Astrocyte (in vitro differentiated cells and primary cell): ENCODE measurements around the gene FBXO5. TPM values are rescaled to one million over a fixed set of nuclear protein-coding genes. Genes with fewer than 3 reads are reported as not detected.
"Not testable (repeated sequence)": the region's sequence is repeated elsewhere in the genome, so short reads cannot be mapped to it uniquely, and the experiment has no call there.

Experiments
- DNase-seq: peaks from one replicate; pipeline ENCODE4 v3.0.0-alpha.2; 2010; ENCODE audit warnings: low read depth
- FAIRE-seq: peaks from 2 replicates; lab custom pipeline; 2011; peaks lifted over from hg19 to GRCh38; lab: Jason Lieb, UNC
- H2AFZ ChIP-seq: 2 replicates; pipeline ENCODE4 v1.6.0; 2012; ENCODE audit warnings: low read depth, low read length, inconsistent platforms
- H3K27ac ChIP-seq: 2 replicates; pipeline ENCODE4 v1.5.1; 2011; ENCODE audit warnings: low read depth, low read length, inconsistent platforms
- H3K27me3 ChIP-seq: 2 replicates; pipeline ENCODE4 v1.6.0; 2011; ENCODE audit warnings: low read length, inconsistent platforms; ENCODE audit not compliant: insufficient read depth
- H3K36me3 ChIP-seq: 2 replicates; pipeline ENCODE4 v1.5.1; 2011; ENCODE audit warnings: low read length, inconsistent platforms; ENCODE audit not compliant: insufficient read depth
- H3K4me1 ChIP-seq: 2 replicates; pipeline ENCODE4 v1.5.1; 2011; ENCODE audit warnings: low read length, inconsistent platforms; ENCODE audit not compliant: insufficient read depth
- H3K4me2 ChIP-seq: 2 replicates; pipeline ENCODE4 v1.6.0; 2012; ENCODE audit warnings: low read length, inconsistent platforms
- H3K4me3 ChIP-seq: 2 replicates; pipeline ENCODE4 v1.5.1; 2011; ENCODE audit warnings: low read depth, mild to moderate bottlenecking, low read length, inconsistent platforms; ENCODE audit not compliant: insufficient read depth
- H3K79me2 ChIP-seq: 2 replicates; pipeline ENCODE4 v1.6.0; 2012; ENCODE audit warnings: mild to moderate bottlenecking, low read length, inconsistent platforms; ENCODE audit not compliant: insufficient read depth
- H3K9ac ChIP-seq: 2 replicates; pipeline ENCODE4 v1.6.0; 2012; ENCODE audit warnings: mild to moderate bottlenecking, low read length, inconsistent platforms
- H3K9me3 ChIP-seq: 2 replicates; pipeline ENCODE4 v1.5.1; 2012; ENCODE audit warnings: low read depth, mild to moderate bottlenecking, low read length, inconsistent platforms; ENCODE audit not compliant: insufficient read depth
- H4K20me1 ChIP-seq: 2 replicates; pipeline ENCODE4 v1.6.0; 2012; ENCODE audit warnings: low read length, inconsistent platforms; ENCODE audit not compliant: insufficient read depth
- H3K27ac Mint-ChIP-seq: one replicate; pipeline ENCODE4 v1.8.0; 2021; ENCODE audit warnings: mild to moderate bottlenecking, mixed read lengths; ENCODE audit not compliant: unreplicated experiment
- H3K27me3 Mint-ChIP-seq: one replicate; pipeline ENCODE4 v1.8.0; 2021; ENCODE audit warnings: low read depth, mixed read lengths; ENCODE audit not compliant: unreplicated experiment
- H3K36me3 Mint-ChIP-seq: one replicate; pipeline ENCODE4 v1.8.0; 2021; ENCODE audit warnings: low read depth, mixed read lengths; ENCODE audit not compliant: unreplicated experiment
- H3K4me1 Mint-ChIP-seq: one replicate; pipeline ENCODE4 v1.8.0; 2021; ENCODE audit warnings: low read depth, mixed read lengths; ENCODE audit not compliant: unreplicated experiment
- H3K4me3 Mint-ChIP-seq: one replicate; pipeline ENCODE4 v1.8.0; 2021; ENCODE audit warnings: mild to moderate bottlenecking, moderate library complexity, mixed read lengths; ENCODE audit not compliant: unreplicated experiment
- H3K9me3 Mint-ChIP-seq: one replicate; pipeline ENCODE4 v1.8.0; 2021; ENCODE audit warnings: mild to moderate bottlenecking, mixed read lengths; ENCODE audit not compliant: unreplicated experiment
- EZH2 ChIP-seq: IDR thresholded peaks from 2 replicates; pipeline ENCODE4 v1.6.1; 2012; ENCODE audit warnings: mild to moderate bottlenecking, low read length, inconsistent platforms; ENCODE audit not compliant: insufficient read depth
- total RNA-seq: library from RNA; stranded (reverse); gene quantifications from 2 replicates; pipeline ENCODE4 v1.2.1, GENCODE V29; 2021
- TF ChIP-seq, protein P1 (sequence below): IDR thresholded peaks from 2 replicates; pipeline ENCODE4 v1.5.1; 2011; ENCODE audit warnings: low read depth, mild to moderate bottlenecking, inconsistent platforms, low read length, moderate library complexity; ENCODE audit not compliant: insufficient read depth

FBXO5 gene
- total RNA-seq, 1 donor from 2014 or later, result 7.5 TPM

DNA sequence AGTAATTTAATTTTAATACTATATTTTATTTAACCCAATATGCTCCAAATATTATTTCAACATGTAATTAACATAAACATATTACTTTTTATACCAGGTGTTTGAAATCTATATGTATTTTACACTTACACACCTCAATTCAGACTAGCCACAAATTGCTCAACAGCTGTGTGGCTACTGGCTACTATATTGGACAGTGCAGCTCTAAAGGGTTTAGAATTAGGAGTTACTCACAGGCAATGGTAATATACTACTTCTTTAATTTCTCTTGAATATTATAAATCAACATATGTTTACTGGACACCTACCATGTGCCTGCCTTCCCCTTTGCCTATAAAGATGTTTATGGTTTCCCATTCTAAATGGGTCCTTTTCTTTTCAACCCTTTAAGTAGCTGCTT is 17.4 kb upstream of the FBXO5 start:
- Histone ChIP-seq H3K27ac (no peak overlapping the region), H3K4me1 (peaks cover 18% of the 10 kb centered on the region), H3K9ac (no peak overlapping the region), H2AFZ (no peak overlapping the region), H3K27me3 (no peaks in the 10 kb centered on the region), H3K4me2 (peak overlapping the region; percentile 91), H3K4me3 (no peak overlapping the region), H3K79me2 (peaks cover 83% of the 10 kb centered on the region), H3K36me3 (peaks cover 21% of the 10 kb centered on the region), H4K20me1 (peaks cover 39% of the 10 kb centered on the region), H3K9me3 (no peaks in the 10 kb centered on the region)
- DNase-seq (no peak), FAIRE-seq (no peak)
- Mint-ChIP-seq H3K27ac (peak overlapping the region; percentile 27), H3K9me3 (no peaks in the 10 kb centered on the region), H3K4me1 (peaks cover 17% of the 10 kb centered on the region), H3K36me3 (peaks cover 2% of the 10 kb centered on the region), H3K4me3 (peak overlapping the region; percentile 91), H3K27me3 (no peaks in the 10 kb centered on the region)
- TF ChIP-seq, protein P1, sequence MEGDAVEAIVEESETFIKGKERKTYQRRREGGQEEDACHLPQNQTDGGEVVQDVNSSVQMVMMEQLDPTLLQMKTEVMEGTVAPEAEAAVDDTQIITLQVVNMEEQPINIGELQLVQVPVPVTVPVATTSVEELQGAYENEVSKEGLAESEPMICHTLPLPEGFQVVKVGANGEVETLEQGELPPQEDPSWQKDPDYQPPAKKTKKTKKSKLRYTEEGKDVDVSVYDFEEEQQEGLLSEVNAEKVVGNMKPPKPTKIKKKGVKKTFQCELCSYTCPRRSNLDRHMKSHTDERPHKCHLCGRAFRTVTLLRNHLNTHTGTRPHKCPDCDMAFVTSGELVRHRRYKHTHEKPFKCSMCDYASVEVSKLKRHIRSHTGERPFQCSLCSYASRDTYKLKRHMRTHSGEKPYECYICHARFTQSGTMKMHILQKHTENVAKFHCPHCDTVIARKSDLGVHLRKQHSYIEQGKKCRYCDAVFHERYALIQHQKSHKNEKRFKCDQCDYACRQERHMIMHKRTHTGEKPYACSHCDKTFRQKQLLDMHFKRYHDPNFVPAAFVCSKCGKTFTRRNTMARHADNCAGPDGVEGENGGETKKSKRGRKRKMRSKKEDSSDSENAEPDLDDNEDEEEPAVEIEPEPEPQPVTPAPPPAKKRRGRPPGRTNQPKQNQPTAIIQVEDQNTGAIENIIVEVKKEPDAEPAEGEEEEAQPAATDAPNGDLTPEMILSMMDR, result no peak
- no peak for TF ChIP-seq EZH2

DNA sequence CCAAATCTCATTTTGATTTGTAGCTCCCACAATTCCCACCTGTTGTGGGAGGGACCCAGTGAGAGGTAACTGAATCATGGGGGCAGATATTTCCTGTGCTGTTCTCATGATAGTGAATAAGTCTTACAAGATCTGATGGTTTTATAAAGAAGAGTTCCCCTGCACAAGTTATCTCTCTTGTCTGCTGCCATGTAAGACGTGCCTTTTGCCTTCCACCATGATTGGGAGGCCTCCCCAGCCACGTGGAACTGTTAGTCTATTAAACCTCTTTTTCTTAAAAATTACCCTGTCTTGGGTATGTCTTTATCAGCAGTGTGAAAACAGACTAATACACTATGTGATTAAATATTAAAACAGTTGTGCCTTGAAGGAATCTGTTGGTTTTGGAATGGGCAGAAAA is 16.7 kb upstream of the FBXO5 start:
- not testable (repeated sequence) for H3K27me3 ChIP-seq, H3K27ac Mint-ChIP-seq, H3K27ac ChIP-seq, H2AFZ ChIP-seq, FAIRE-seq, H3K9me3 ChIP-seq, H3K36me3 Mint-ChIP-seq, H3K9me3 Mint-ChIP-seq, H3K9ac ChIP-seq, H3K27me3 Mint-ChIP-seq, H3K4me3 ChIP-seq, DNase-seq
- Histone ChIP-seq H3K4me2 (peak overlapping the region; percentile 38), H3K4me1 (peaks cover 18% of the 10 kb centered on the region), H3K79me2 (peaks cover 89% of the 10 kb centered on the region), H4K20me1 (peaks cover 39% of the 10 kb centered on the region), H3K36me3 (peaks cover 21% of the 10 kb centered on the region)
- Mint-ChIP-seq H3K4me3 (peak overlapping the region; percentile 70), H3K4me1 (peaks cover 17% of the 10 kb centered on the region)

DNA sequence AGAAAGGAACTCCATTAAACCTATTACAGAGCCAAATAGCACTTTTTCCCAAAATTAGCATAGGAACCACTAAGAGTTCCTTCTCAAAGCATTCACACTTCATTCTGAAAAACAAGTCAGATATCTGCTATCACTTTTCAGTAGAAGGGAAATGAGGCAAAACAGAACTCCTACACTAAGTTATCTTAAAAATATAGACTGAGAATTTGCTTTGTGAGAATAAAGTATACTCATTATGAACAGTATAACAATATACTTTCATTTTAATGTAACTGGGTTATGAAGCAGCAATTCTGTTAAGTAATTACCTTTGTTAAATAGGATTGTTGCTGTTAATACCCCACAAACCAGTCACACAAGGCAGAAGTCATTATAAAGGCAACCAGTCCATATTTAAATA is 11.0 kb upstream of the FBXO5 start:
- Histone ChIP-seq H3K4me1 (no peaks in the 10 kb centered on the region), H3K27ac (no peak overlapping the region), H3K9ac (no peak overlapping the region), H4K20me1 (peaks cover 24% of the 10 kb centered on the region), H3K4me3 (no peak overlapping the region), H3K36me3 (peaks cover 51% of the 10 kb centered on the region), H3K27me3 (no peaks in the 10 kb centered on the region), H3K79me2 (peaks cover 87% of the 10 kb centered on the region), H2AFZ (no peak overlapping the region), H3K4me2 (no peak overlapping the region), H3K9me3 (no peaks in the 10 kb centered on the region)
- Mint-ChIP-seq H3K36me3 (peaks cover 12% of the 10 kb centered on the region), H3K9me3 (no peaks in the 10 kb centered on the region), H3K27me3 (no peaks in the 10 kb centered on the region), H3K4me1 (no peaks in the 10 kb centered on the region), H3K27ac (no peak overlapping the region), H3K4me3 (no peak overlapping the region)
- FAIRE-seq (no peak), DNase-seq (no peak)
- TF ChIP-seq, protein P1, result no peak
- no peak for TF ChIP-seq EZH2
